ENCODE measurements around the gene TBC1D22A. TPM values are rescaled to one million over a fixed set of nuclear protein-coding genes. Genes with fewer than 3 reads are reported as not detected.

Gene TBC1D22A
- total RNA-seq, 1 experiment from 2014 or later: 20.9 TPM

GRCh38 chr22:46725096-46725495 lies 37.4 kb upstream of the TBC1D22A start:
- TF ChIP-seq REST (IDR thresholded peaks at IDR 0.05; ENCODE audit: low read depth) (no peak), ELF1 (IDR thresholded peaks at IDR 0.05; ENCODE audit: borderline replicate concordance, low read depth) (no peak), CEBPB (IDR thresholded peaks at IDR 0.05; ENCODE audit: low read depth) (no peak), SIN3A (IDR thresholded peaks at IDR 0.05; ENCODE audit: low read depth) (no peak), MAX (IDR thresholded peaks at IDR 0.05) (no peak), ZFX (IDR thresholded peaks at IDR 0.05) (no peak), POLR2A (IDR thresholded peaks at IDR 0.05; ENCODE audit: borderline replicate concordance, extremely low read depth, insufficient read depth, insufficient read length) (no peak), RAD21 (IDR thresholded peaks at IDR 0.05; ENCODE audit: low read depth) (no peak), CBX3 (IDR thresholded peaks at IDR 0.05; ENCODE audit: low read depth) (no peak), EZH2 (IDR thresholded peaks at IDR 0.05) (no peak), CTCF (IDR thresholded peaks at IDR 0.05 in 2 of 3, conservative IDR thresholded peaks at IDR 0.05 in 1 of 3; ENCODE audit: borderline replicate concordance in 1 of 3, insufficient read depth in 1 of 3, low read depth in 2 of 3, low read length in 2 of 3) (no peak), FOSL1 (IDR thresholded peaks at IDR 0.05; ENCODE audit: low read depth) (no peak), YY1 (IDR thresholded peaks at IDR 0.05; ENCODE audit: extremely low read depth, insufficient replicate concordance, low read depth, low read length) (no peak)
- TF ChIP-seq, protein P1, sequence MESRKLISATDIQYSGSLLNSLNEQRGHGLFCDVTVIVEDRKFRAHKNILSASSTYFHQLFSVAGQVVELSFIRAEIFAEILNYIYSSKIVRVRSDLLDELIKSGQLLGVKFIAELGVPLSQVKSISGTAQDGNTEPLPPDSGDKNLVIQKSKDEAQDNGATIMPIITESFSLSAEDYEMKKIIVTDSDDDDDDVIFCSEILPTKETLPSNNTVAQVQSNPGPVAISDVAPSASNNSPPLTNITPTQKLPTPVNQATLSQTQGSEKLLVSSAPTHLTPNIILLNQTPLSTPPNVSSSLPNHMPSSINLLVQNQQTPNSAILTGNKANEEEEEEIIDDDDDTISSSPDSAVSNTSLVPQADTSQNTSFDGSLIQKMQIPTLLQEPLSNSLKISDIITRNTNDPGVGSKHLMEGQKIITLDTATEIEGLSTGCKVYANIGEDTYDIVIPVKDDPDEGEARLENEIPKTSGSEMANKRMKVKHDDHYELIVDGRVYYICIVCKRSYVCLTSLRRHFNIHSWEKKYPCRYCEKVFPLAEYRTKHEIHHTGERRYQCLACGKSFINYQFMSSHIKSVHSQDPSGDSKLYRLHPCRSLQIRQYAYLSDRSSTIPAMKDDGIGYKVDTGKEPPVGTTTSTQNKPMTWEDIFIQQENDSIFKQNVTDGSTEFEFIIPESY (IDR thresholded peaks at IDR 0.05; ENCODE audit: extremely low read depth, insufficient replicate concordance, low read length): no peak
- BruUV-seq (replicated peaks): no TSS peak
- Histone ChIP-seq H3K9me2 (ENCODE audit: insufficient read depth) (no peaks in the 10 kb centered on the region), H2AFZ (ENCODE audit: low read depth, low read length, poor library complexity, severe bottlenecking) (no peak overlapping the region), H3K9me3 (ENCODE audit: control insufficient read depth in 1 of 2, insufficient read depth in 1 of 2, low read depth in 1 of 2, low read length in 2 of 2) (no peaks in the 10 kb centered on the region), H4K20me1 (ENCODE audit: insufficient read depth) (no peaks in the 10 kb centered on the region), H3K4me2 (ENCODE audit: low read length) (no peak overlapping the region), H3K27me3 (ENCODE audit: insufficient read depth, low read length) (no peaks in the 10 kb centered on the region), H3K27ac (ENCODE audit: low read depth, low read length) (no peak overlapping the region), H3K4me1 (ENCODE audit: control insufficient read depth in 1 of 2, insufficient read depth in 2 of 2, low read length in 2 of 2) (peaks cover 0 to 3% of the 10 kb centered on the region in 2 experiments; a peak in 2 of 4 replicates), H3K79me2 (ENCODE audit: insufficient read depth, low read length) (peaks cover 17% of the 10 kb centered on the region; the same call in 1 of the 2 replicates), H3K9ac (ENCODE audit: low read length) (no peak overlapping the region), H3K4me3 (replicated peaks in 1 of 2; ENCODE audit: low read depth in 1 of 2, low read length in 2 of 2) (no peak overlapping the region), H3K36me3 (ENCODE audit: control insufficient read depth in 1 of 2, insufficient read depth in 2 of 2, low read length in 2 of 2) (no peaks in the 10 kb centered on the region)
- ChIA-PET POLR2A (no interaction called here), CTCF (no interaction called here), RAD21 (ENCODE audit: low non-redundant PET in 1 of 2, low total read pairs in 2 of 2, uncharacterized antibody in 2 of 2, unreplicated experiment in 2 of 2) (no interaction called here)
- intact Hi-C loops (cut with micrococcal nuclease): no loop called here
- ATAC-seq (no peak), DNase-seq (ENCODE audit: low read depth, low spot score) (no peak)
